Measurements from ENCODE around the gene STRN3.

DNA sequence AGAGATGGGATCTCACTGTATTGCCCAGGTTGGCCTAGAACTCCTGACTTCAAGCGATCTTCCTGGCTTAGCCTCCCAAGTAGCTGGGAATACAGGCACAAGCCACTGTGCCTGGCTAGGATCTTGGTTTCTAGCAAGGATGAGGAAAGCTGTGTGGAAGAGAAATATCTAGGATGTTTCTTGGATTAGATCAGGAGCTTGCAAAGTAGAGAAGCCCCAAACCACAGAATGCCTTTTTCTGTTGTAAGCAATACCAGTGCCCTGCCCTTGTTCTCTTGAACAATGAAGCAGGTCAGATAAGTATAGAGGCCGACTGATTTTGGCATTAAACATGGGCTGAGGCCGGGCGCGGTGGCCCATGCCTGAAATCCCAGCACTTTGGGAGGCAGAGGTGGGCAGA lies 44.3 kb upstream of the STRN3 start:
- TF ChIP-seq, protein P1, sequence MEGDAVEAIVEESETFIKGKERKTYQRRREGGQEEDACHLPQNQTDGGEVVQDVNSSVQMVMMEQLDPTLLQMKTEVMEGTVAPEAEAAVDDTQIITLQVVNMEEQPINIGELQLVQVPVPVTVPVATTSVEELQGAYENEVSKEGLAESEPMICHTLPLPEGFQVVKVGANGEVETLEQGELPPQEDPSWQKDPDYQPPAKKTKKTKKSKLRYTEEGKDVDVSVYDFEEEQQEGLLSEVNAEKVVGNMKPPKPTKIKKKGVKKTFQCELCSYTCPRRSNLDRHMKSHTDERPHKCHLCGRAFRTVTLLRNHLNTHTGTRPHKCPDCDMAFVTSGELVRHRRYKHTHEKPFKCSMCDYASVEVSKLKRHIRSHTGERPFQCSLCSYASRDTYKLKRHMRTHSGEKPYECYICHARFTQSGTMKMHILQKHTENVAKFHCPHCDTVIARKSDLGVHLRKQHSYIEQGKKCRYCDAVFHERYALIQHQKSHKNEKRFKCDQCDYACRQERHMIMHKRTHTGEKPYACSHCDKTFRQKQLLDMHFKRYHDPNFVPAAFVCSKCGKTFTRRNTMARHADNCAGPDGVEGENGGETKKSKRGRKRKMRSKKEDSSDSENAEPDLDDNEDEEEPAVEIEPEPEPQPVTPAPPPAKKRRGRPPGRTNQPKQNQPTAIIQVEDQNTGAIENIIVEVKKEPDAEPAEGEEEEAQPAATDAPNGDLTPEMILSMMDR (IDR thresholded peaks at IDR 0.05): no peak
- TF ChIP-seq POLR2AphosphoS5 (IDR thresholded peaks at IDR 0.05) (no peak), POLR2A (IDR thresholded peaks at IDR 0.05) (no peak)
